A549 (cell line): ENCODE measurements around the gene ZBTB46. TPM values are rescaled to one million over a fixed set of nuclear protein-coding genes. Genes with fewer than 3 reads are reported as not detected.
"Not testable (repeated sequence)": the region's sequence is repeated elsewhere in the genome, so short reads cannot be mapped to it uniquely, and the experiment has no call there.

Source experiments
- ATAC-seq, 2 experiments: fragments of 200-7000 bp in 1 of 2; fragments of >200 bp in 1 of 2; cut with Nextera tagmentation in 1 of 2; cut with Tn5 transposase in 1 of 2; 3 replicates each; pipeline versions ENCODE4 v1.8.0 to v1.9.1; 2018 to 2020; ENCODE audit warnings: mild to moderate bottlenecking in 1 of 2, moderate library complexity in 1 of 2
- CTCF ChIA-PET: fragments of 300-600 bp; sonication (Branson Sonifier 250); formaldehyde crosslinking; extraction: SDS; loops from one replicate; lab custom pipeline; 2021; ENCODE audit warnings: antibody characterized with exemption, inconsistent platforms; lab: Yijun Ruan, JAX
- POLR2A ChIA-PET: fragments of 350-600 bp; formaldehyde crosslinking; extraction: SDS; loops from one replicate; lab custom pipeline; 2021; ENCODE audit warnings: antibody characterized with exemption, inconsistent platforms; lab: Yijun Ruan, JAX
- DNase-seq, 2 experiments: peaks; one replicate each; pipeline versions ENCODE4 v3.0.0 to v3.0.0-alpha.2; 2011 to 2016; ENCODE audit warnings: low read depth in 1 of 2, low spot score in 1 of 2
- FAIRE-seq: peaks from 2 replicates; lab custom pipeline; 2011; peaks lifted over from hg19 to GRCh38; lab: Jason Lieb, UNC
- H3K27ac ChIP-seq, 2 experiments: fragments of >200 bp; sonication (Bioruptor Twin); formaldehyde crosslinking; 3 replicates each; pipeline ENCODE4 v1.5.1; 2016 to 2017
- H3K4me1 ChIP-seq: fragments of >200 bp; sonication (Bioruptor Twin); formaldehyde crosslinking; 3 replicates; pipeline ENCODE4 v1.6.1; 2016
- H3K4me2 ChIP-seq: fragments of >200 bp; sonication (Bioruptor Twin); formaldehyde crosslinking; 3 replicates; pipeline ENCODE4 v1.6.1; 2016
- H3K4me3 ChIP-seq: fragments of >200 bp; sonication (Bioruptor Twin); formaldehyde crosslinking; 3 replicates; pipeline ENCODE4 v1.5.1; 2016
- H3K9me3 ChIP-seq: fragments of >200 bp; sonication (Bioruptor Twin); formaldehyde crosslinking; 3 replicates; pipeline ENCODE4 v1.6.1; 2016
- CEBPB ChIP-seq, 2 experiments: fragments of >200 bp in 1 of 2; sonication (Bioruptor Twin) in 1 of 2; formaldehyde crosslinking in 1 of 2; IDR thresholded peaks; 2 replicates each; pipeline ENCODE4 v1.6.1; 2012 to 2016
- EP300 ChIP-seq, 2 experiments: fragments of >200 bp; sonication (Bioruptor Twin); formaldehyde crosslinking; IDR thresholded peaks; 2 replicates in 1 of 2; 3 replicates in 1 of 2; pipeline ENCODE4 v1.6.1; 2016 to 2017
- FOSB ChIP-seq: fragments of 250-450 bp; sonication (Bioruptor Pico); IDR thresholded peaks from 2 replicates; pipeline ENCODE4 v1.5.0; 2020; ENCODE audit warnings: mild to moderate bottlenecking, moderate library complexity
- HEYL ChIP-seq: fragments of 250-450 bp; sonication (Bioruptor Pico); IDR thresholded peaks from 2 replicates; pipeline ENCODE4 v1.8.0; 2021; ENCODE audit warnings: mild to moderate bottlenecking, moderate library complexity
- HOXA7 ChIP-seq: fragments of 250-450 bp; sonication (Bioruptor Pico); IDR thresholded peaks from 2 replicates; pipeline ENCODE4 v1.5.0; 2020; ENCODE audit warnings: mild to moderate bottlenecking, moderate library complexity
- HOXB13 ChIP-seq: fragments of 250-450 bp; sonication (Bioruptor Pico); IDR thresholded peaks from 2 replicates; pipeline ENCODE4 v1.5.0; 2020; ENCODE audit warnings: low read depth, mild to moderate bottlenecking, moderate library complexity
- JUN ChIP-seq, 2 experiments: fragments of >200 bp; sonication (Bioruptor Twin); formaldehyde crosslinking; IDR thresholded peaks; 2 replicates in 1 of 2; 3 replicates in 1 of 2; pipeline ENCODE4 v1.6.1; 2016 to 2017
- MYC ChIP-seq: IDR thresholded peaks from 2 replicates; pipeline ENCODE4 v1.6.1; 2012; ENCODE audit warnings: mild to moderate bottlenecking, inconsistent platforms, low read length, improper control_type of control experiment, borderline replicate concordance
- RFX5 ChIP-seq: fragments of 450-650 bp; IDR thresholded peaks from 2 replicates; pipeline ENCODE4 v1.7.1; 2014; ENCODE audit warnings: antibody characterized with exemption, mild to moderate bottlenecking, moderate library complexity
- RNF2 ChIP-seq: fragments of 200-600 bp; sonication (generic); IDR thresholded peaks from 2 replicates; pipeline ENCODE4 v1.6.1; 2016; ENCODE audit warnings: low read depth, mild to moderate bottlenecking, antibody characterized with exemption, moderate library complexity, borderline replicate concordance
- TFCP2L1 ChIP-seq: fragments of 250-450 bp; sonication (Bioruptor Pico); IDR thresholded peaks from 2 replicates; pipeline ENCODE4 v1.5.0; 2021; ENCODE audit warnings: mild to moderate bottlenecking
- ZC3H11A ChIP-seq: fragments of 450-650 bp; IDR thresholded peaks from 2 replicates; pipeline ENCODE4 v1.6.1; 2014; ENCODE audit warnings: antibody characterized with exemption, mild to moderate bottlenecking
- ZFP36 ChIP-seq: fragments of 450-650 bp; IDR thresholded peaks from 2 replicates; pipeline ENCODE4 v1.6.1; 2014; ENCODE audit warnings: borderline replicate concordance; ENCODE audit not compliant: partially characterized antibody
- WGBS: methylation state at CpG from one replicate; pipeline ENCODE4 v1.1.6; 2017; ENCODE audit errors: missing lambda C conversion rate; 5-methylcytosine and 5-hydroxymethylcytosine counted together
- polyA plus RNA-seq, 4 experiments: library from polyadenylated mRNA; depleted of rRNA in 3 of 4; stranded (reverse); fragments of >200 nt; fragmentation: RNase III in 1 of 4; extraction: RNeasy Plus Mini Kit Qiagen cat#74134 plus additional on column Dnase treatment in 1 of 4; gene quantifications; 2 replicates in 3 of 4; 3 replicates in 1 of 4; pipeline ENCODE4 v1.2.3, GENCODE V29; 2011 to 2017
- TF ChIP-seq, protein P1 (sequence below): fragments of 200-600 bp; sonication (generic); IDR thresholded peaks from 2 replicates; pipeline ENCODE4 v1.6.1; 2016; ENCODE audit warnings: antibody characterized with exemption, mild to moderate bottlenecking, moderate library complexity
- TF ChIP-seq, protein P2 (sequence below): IDR thresholded peaks from 2 replicates; pipeline ENCODE4 v1.6.1; 2012; ENCODE audit warnings: low read depth, borderline replicate concordance
- TF ChIP-seq, protein P3 (sequence below): fragments of >200 bp; sonication (Bioruptor Twin); formaldehyde crosslinking; IDR thresholded peaks from 2 replicates; pipeline ENCODE4 v1.6.1; 2016

The ZBTB46 gene
- polyA plus RNA-seq, 2 of the 4 experiments (the other 2 are of a cell fraction): 0.17 to 0.43 TPM

DNA sequence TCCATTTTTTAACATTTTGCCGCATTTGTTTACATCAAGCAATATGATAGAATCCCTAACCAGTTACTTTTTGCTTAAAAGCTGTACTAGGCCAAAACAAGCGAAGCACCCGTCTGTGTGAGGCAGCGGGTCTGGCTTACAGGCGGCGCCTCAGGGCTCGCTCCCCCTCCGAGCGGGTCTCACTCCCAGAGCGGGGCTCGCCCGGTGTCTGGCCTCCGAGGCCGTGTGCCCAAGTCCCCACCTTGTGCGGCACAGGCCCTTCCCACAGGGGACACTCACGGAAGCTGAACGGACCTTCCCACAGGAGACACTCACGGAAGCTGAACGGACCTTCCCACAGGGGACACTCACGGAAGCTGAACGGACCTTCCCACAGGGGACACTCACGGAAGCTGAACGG lies 23.4 kb downstream of the ZBTB46 start:
- TF ChIP-seq RNF2 (no peak), TFCP2L1 (CRISPR knock-in tag) (no peak), FOSB (CRISPR knock-in tag) (no peak), RFX5 (no peak), CEBPB (IDR thresholded peaks at IDR 0.05) (no peak), EP300 (IDR thresholded peaks at IDR 0.05) (no peak), HOXB13 (CRISPR knock-in tag) (no peak), HOXA7 (CRISPR knock-in tag) (no peak)
- TF ChIP-seq, protein P1, sequence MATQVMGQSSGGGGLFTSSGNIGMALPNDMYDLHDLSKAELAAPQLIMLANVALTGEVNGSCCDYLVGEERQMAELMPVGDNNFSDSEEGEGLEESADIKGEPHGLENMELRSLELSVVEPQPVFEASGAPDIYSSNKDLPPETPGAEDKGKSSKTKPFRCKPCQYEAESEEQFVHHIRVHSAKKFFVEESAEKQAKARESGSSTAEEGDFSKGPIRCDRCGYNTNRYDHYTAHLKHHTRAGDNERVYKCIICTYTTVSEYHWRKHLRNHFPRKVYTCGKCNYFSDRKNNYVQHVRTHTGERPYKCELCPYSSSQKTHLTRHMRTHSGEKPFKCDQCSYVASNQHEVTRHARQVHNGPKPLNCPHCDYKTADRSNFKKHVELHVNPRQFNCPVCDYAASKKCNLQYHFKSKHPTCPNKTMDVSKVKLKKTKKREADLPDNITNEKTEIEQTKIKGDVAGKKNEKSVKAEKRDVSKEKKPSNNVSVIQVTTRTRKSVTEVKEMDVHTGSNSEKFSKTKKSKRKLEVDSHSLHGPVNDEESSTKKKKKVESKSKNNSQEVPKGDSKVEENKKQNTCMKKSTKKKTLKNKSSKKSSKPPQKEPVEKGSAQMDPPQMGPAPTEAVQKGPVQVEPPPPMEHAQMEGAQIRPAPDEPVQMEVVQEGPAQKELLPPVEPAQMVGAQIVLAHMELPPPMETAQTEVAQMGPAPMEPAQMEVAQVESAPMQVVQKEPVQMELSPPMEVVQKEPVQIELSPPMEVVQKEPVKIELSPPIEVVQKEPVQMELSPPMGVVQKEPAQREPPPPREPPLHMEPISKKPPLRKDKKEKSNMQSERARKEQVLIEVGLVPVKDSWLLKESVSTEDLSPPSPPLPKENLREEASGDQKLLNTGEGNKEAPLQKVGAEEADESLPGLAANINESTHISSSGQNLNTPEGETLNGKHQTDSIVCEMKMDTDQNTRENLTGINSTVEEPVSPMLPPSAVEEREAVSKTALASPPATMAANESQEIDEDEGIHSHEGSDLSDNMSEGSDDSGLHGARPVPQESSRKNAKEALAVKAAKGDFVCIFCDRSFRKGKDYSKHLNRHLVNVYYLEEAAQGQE: no peak
- TF ChIP-seq, protein P2, sequence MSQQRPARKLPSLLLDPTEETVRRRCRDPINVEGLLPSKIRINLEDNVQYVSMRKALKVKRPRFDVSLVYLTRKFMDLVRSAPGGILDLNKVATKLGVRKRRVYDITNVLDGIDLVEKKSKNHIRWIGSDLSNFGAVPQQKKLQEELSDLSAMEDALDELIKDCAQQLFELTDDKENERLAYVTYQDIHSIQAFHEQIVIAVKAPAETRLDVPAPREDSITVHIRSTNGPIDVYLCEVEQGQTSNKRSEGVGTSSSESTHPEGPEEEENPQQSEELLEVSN: no peak
- FAIRE-seq (no peak), ATAC-seq (no peak), DNase-seq (no peak)
- Histone ChIP-seq H3K4me1 (no peaks in the 10 kb centered on the region), H3K4me3 (no peak overlapping the region), H3K9me3 (no peaks in the 10 kb centered on the region), H3K27ac (no peak overlapping the region), H3K4me2 (no peak overlapping the region)
- POLR2A ChIA-PET: no interaction called here
- 89% methylated on average over 23 of the region's 23 CpGs for WGBS
- CTCF ChIA-PET: interaction anchor here (1.4 to 1.7 kb wide), 2 partner anchors 12 to 99 kb away, joined by 3 read pairs; partner anchors contain the start of genes ARFRP1 and ZGPAT

DNA sequence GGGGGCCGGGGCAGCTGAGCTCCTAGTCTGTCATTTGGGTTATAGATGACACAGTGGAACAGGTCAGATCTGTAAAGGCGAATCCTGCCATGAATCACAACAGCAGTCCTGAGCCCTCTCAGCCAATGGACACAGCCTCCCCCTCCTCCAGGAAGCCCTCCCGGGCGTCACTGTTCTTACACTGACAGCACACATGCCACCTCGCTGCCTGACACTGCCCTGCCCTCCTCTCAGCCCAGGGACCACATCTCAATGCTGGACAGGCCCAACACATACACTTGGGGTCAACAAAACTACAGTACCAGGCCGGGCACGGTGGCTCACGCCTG lies 26.8 kb downstream of the ZBTB46 start:
- DNase-seq: no peak
- H3K4me3 ChIP-seq: no peak overlapping the region
- no peaks in the 10 kb centered on the region for H3K4me1 ChIP-seq
- TF ChIP-seq MYC: no peak
- TF ChIP-seq, protein P3, sequence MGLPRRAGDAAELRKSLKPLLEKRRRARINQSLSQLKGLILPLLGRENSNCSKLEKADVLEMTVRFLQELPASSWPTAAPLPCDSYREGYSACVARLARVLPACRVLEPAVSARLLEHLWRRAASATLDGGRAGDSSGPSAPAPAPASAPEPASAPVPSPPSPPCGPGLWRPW: no peak
- no peak for TF ChIP-seq JUN (IDR thresholded peaks at IDR 0.05)
- peak; percentile 24 for TF ChIP-seq ZFP36
- POLR2A ChIA-PET: no interaction called here
- 82% methylated on average over 7 of the region's 8 CpGs for WGBS
- FAIRE-seq: no peak
- CTCF ChIA-PET: interaction anchor here (1.0 to 2.3 kb wide), 3 partner anchors 9 to 267 kb away, joined by 4 to 11 read pairs (median 4); partner anchors contain the start of gene PTK6
- H3K4me2 ChIP-seq: no peak overlapping the region
- H3K27ac ChIP-seq: no peak overlapping the region
- no peaks in the 10 kb centered on the region for H3K9me3 ChIP-seq
- no peak for ATAC-seq

DNA sequence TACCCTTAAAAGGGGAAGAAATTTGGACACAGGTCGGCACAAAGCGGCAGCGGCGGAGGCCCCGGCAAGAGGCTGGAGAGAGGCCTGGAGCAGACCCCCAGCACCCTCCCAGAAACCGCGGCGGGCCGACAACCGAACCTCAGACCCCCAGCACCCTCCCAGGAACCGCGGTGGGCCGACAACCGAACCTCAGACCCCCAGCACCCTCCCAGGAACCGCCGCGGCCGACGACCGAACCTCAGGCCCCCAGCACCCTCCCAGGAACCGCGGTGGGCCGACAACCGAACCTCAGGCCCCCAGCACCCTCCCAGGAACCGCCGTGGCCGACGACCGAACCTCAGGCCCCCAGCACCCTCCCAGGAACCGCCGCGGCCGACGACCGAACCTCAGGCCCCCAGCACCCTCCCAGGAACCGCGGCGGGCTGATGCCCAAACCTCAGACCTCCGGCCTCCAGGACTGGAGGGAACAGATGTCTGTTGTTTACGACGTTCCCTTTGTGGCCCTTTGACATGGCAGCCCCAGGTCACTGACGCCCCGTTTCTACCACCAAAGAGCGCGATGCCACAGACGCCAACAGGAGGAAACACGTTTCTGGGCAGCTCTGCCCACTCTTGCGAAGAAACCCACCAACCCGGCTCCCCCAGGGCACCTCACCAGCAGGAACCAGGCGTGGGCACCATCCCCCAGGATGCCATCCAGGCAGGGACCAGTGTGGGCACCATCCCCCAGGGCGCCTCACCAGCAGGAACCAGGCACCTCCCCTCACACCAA lies 28.4 kb downstream of the ZBTB46 start:
- 81% methylated on average over 29 of the region's 51 CpGs for WGBS
- no peak overlapping the region for H3K4me3 ChIP-seq
- no peak overlapping the region for H3K27ac ChIP-seq
- no peaks in the 10 kb centered on the region for H3K4me1 ChIP-seq
- ATAC-seq (no peak), DNase-seq (no peak), FAIRE-seq (no peak)
- CTCF ChIA-PET: interaction anchor here (0.6 to 1.8 kb wide), 4 partner anchors 12 to 35 kb away, joined by 3 to 9 read pairs (median 4); no protein-coding TSS in a partner anchor
- POLR2A ChIA-PET: no interaction called here
- H3K9me3 ChIP-seq: no peaks in the 10 kb centered on the region
- TF ChIP-seq HEYL (CRISPR knock-in tag) (no peak), FOSB (CRISPR knock-in tag) (no peak), ZC3H11A (no peak)
- TF ChIP-seq, all 56 proteins: peak for 0
- no peak overlapping the region for H3K4me2 ChIP-seq

DNA sequence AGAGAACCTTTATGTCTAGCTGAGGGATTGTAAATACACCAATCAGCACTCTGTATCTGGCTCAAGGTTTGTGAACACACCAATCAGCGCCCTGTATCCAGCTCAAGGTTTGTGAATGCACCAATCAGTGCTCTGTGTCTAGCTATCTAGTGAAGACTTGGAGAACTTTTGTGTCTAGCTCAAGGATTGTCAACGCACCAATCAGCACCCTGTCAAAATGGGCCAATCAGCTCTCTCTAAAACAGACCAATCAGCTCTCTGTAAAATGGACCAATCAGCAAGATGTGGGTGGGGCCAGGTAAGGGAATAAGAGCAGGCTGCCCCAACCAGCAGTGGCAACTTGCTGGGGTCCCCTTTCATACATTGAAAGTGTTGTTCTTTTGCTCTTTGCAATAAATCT lies 29.9 kb downstream of the ZBTB46 start:
- ATAC-seq, H3K9me3 ChIP-seq, FAIRE-seq, H3K27ac ChIP-seq, H3K4me2 ChIP-seq, H3K4me3 ChIP-seq, H3K4me1 ChIP-seq, POLR2A ChIA-PET: not testable (repeated sequence)
- CTCF ChIA-PET: interaction anchor here (0.9 to 2.4 kb wide), 6 partner anchors 10 to 263 kb away, joined by 3 to 9 read pairs (median 4); no protein-coding TSS in a partner anchor
- 66% methylated on average over 2 of the region's 2 CpGs for WGBS
- DNase-seq: peak in 1 of 2 experiments; percentile 55

DNA sequence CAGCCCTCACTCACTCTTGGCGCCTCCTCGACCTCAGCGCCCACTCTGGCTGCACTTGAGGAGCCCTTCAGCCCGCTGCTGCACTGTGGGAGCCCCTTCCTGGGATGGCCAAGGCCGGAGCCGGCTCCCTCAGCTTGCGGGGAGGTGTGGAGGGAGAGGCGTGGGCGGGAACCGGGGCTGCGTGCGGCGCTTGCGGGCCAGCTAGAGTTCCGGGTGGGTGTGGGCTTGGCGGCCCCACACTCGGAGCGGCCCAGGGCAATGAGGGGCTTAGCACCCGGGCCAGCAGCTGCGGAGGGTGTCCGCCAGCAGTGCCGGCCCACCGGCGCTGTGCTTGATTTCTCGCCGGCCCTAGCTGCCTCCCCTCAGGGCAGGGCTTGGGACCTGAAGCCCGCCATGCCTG lies 30.7 kb downstream of the ZBTB46 start:
- ATAC-seq, POLR2A ChIA-PET, H3K27ac ChIP-seq, DNase-seq, H3K4me3 ChIP-seq, H3K9me3 ChIP-seq, FAIRE-seq, H3K4me1 ChIP-seq, H3K4me2 ChIP-seq: not testable (repeated sequence)
- 93% methylated on average over 27 of the region's 27 CpGs for WGBS
- CTCF ChIA-PET: interaction anchor here (1.1 to 2.4 kb wide), 5 partner anchors 14 to 263 kb away, joined by 4 to 12 read pairs (median 6); partner anchors contain the start of gene TPD52L2

DNA sequence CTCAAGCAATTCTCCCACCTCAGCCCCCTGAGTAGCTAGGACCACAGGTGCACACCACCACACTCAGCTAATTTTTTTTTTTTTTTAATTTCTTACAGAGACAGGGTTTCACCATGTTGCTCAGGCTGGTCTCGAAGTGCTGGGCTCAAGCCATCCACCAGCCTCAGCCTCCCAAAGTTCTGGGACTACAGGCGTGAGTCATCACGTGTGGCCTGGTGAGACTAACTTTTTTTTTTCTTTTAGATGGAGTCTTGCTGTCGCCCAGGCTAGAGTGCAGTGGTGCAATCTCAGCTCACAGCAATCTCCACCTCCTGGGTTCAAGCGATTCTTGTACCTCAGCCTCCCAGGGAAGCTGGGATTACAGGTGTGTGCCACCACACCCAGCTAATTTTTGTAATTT lies 31.9 kb downstream of the ZBTB46 start:
- H3K4me2 ChIP-seq, FAIRE-seq, ATAC-seq, DNase-seq, H3K27ac ChIP-seq, POLR2A ChIA-PET, H3K4me3 ChIP-seq, H3K9me3 ChIP-seq, H3K4me1 ChIP-seq: not testable (repeated sequence)
- 65% methylated on average over 5 of the region's 5 CpGs for WGBS
- CTCF ChIA-PET: interaction anchor here (0.7 to 2.3 kb wide), 5 partner anchors 11 to 93 kb away, joined by 3 to 12 read pairs (median 4); partner anchors contain the start of gene TPD52L2
